Smooth muscle cell (in vitro differentiated cells): ENCODE results near the gene SLC25A17. TPM values are rescaled to one million over a fixed set of nuclear protein-coding genes. Genes with fewer than 3 reads are reported as not detected.

Source experiments
- DNase-seq: peaks from one replicate; lab custom pipeline; 2025; ENCODE audit not compliant: unreplicated experiment; lab: John Stamatoyannopoulos, UW
- H2AFZ ChIP-seq: fragments of 200-600 bp; sonication (generic); 2 replicates; pipeline ENCODE4 v1.6.0; 2016; ENCODE audit warnings: antibody characterized with exemption, low read depth, mild to moderate bottlenecking
- H3F3A ChIP-seq: fragments of 200-600 bp; sonication (generic); 2 replicates; pipeline ENCODE4 v1.6.0; 2017; ENCODE audit warnings: antibody characterized with exemption, low read depth
- H3K27ac ChIP-seq: fragments of 200-600 bp; sonication (generic); 2 replicates; pipeline ENCODE4 v1.5.1; 2016; ENCODE audit warnings: low read depth, mild to moderate bottlenecking
- H3K27me3 ChIP-seq: fragments of 200-600 bp; sonication (generic); 2 replicates; pipeline ENCODE4 v1.6.1; 2016; ENCODE audit warnings: low read depth, mild to moderate bottlenecking
- H3K36me3 ChIP-seq: fragments of 200-600 bp; sonication (generic); 2 replicates; pipeline ENCODE4 v1.5.1; 2016; ENCODE audit warnings: low read depth
- H3K4me1 ChIP-seq: fragments of 200-600 bp; sonication (generic); 2 replicates; pipeline ENCODE4 v1.5.1; 2016; ENCODE audit warnings: low read depth
- H3K4me2 ChIP-seq: fragments of 200-600 bp; sonication (generic); 2 replicates; pipeline ENCODE4 v1.6.0; 2016; ENCODE audit warnings: mild to moderate bottlenecking
- H3K4me3 ChIP-seq: fragments of 200-600 bp; sonication (generic); 2 replicates; pipeline ENCODE4 v1.5.1; 2016; ENCODE audit warnings: mild to moderate bottlenecking
- H3K79me2 ChIP-seq: fragments of 200-600 bp; sonication (generic); 2 replicates; pipeline ENCODE4 v1.6.0; 2016; ENCODE audit warnings: low read depth, mild to moderate bottlenecking
- H3K9ac ChIP-seq: fragments of 200-600 bp; sonication (generic); 2 replicates; pipeline ENCODE4 v1.6.0; 2016; ENCODE audit warnings: low read depth
- H3K9me3 ChIP-seq: fragments of 200-600 bp; sonication (generic); replicated peaks from 2 replicates; pipeline ENCODE4 v1.5.1; 2016; ENCODE audit warnings: low read depth
- H4K20me1 ChIP-seq: fragments of 200-600 bp; sonication (generic); 2 replicates; pipeline ENCODE4 v1.6.0; 2016; ENCODE audit warnings: low read depth
- WGBS: methylation state at CpG from one replicate; pipeline ENCODE4 v1.1.7; 2016; ENCODE audit warnings: low lambda C conversion rate; 5-methylcytosine and 5-hydroxymethylcytosine counted together
- polyA plus RNA-seq: library from polyadenylated mRNA; unstranded; fragments of >200 nt; fragmentation: Nextera tagmentation; extraction: Ambion mirVana; gene quantifications from 2 replicates; pipeline ENCODE4 v1.2.1, GENCODE V29; 2016
- total RNA-seq: library from RNA; depleted of rRNA; stranded (reverse); fragments of >200 nt; gene quantifications from 2 replicates; pipeline ENCODE4 v1.2.3, GENCODE V29; 2014
- TF ChIP-seq, protein P1 (sequence below): fragments of 200-600 bp; sonication (generic); IDR thresholded peaks from 2 replicates; pipeline ENCODE4 v1.5.1; 2017; ENCODE audit warnings: borderline replicate concordance, mild to moderate bottlenecking, antibody characterized with exemption; ENCODE audit not compliant: insufficient read depth, poor library complexity, severe bottlenecking

Gene SLC25A17
- total and polyA plus RNA-seq, 2 experiments from 2014 or later = 28.9 to 31.5 TPM

DNA sequence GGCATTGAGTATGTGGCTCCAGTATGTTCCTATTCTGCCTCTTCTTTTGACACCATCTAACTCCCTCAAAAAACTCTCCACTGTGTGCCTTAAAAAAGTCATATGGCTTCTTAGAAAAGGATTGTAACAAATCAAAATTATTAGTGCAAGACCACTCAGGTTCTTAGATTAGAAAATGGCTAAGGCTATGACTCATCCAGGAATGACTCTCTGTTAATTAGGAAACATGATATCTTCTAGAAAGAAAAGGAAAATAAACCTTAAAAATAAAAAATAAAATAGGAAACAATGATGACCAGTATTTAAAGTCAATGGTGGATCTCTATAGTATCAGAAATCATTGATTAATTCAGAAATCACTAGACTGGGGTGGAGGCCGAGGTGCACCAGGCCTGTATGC is 21.7 kb downstream of the SLC25A17 start:
- Histone ChIP-seq H2AFZ (no peak overlapping the region), H3K79me2 (peaks cover 10% of the 10 kb centered on the region), H3K4me2 (no peak overlapping the region), H3K4me3 (no peak overlapping the region), H3K9me3 (no peaks in the 10 kb centered on the region), H3F3A (no peaks in the 10 kb centered on the region), H3K9ac (no peak overlapping the region), H3K27ac (no peak overlapping the region), H4K20me1 (no peaks in the 10 kb centered on the region), H3K4me1 (no peaks in the 10 kb centered on the region), H3K27me3 (no peaks in the 10 kb centered on the region), H3K36me3 (peaks cover 5% of the 10 kb centered on the region)
- WGBS = 95% methylated on average over 1 of the region's 1 CpG
- TF ChIP-seq, protein P1, sequence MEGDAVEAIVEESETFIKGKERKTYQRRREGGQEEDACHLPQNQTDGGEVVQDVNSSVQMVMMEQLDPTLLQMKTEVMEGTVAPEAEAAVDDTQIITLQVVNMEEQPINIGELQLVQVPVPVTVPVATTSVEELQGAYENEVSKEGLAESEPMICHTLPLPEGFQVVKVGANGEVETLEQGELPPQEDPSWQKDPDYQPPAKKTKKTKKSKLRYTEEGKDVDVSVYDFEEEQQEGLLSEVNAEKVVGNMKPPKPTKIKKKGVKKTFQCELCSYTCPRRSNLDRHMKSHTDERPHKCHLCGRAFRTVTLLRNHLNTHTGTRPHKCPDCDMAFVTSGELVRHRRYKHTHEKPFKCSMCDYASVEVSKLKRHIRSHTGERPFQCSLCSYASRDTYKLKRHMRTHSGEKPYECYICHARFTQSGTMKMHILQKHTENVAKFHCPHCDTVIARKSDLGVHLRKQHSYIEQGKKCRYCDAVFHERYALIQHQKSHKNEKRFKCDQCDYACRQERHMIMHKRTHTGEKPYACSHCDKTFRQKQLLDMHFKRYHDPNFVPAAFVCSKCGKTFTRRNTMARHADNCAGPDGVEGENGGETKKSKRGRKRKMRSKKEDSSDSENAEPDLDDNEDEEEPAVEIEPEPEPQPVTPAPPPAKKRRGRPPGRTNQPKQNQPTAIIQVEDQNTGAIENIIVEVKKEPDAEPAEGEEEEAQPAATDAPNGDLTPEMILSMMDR = no peak
- no peak for DNase-seq

DNA sequence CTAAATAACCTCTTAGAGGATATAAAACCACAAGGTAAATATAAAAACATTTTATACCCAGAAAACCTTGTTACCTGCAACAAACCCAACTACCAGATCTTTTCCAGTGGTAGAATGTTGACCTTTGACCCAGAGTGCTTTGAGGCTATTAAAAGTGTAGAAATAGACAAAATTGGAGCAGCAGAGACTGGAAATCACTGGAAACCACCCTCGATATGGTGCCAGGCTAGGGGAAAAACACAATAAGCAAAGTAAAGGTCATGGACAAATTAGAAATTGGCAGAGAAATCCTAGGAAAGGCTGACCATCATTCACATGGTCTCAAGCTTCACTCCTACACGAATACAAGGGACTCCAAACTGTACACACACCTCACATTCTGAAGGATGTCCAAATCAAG is 26.7 kb downstream of the SLC25A17 start:
- TF ChIP-seq, protein P1 = no peak
- H3K27me3 ChIP-seq = no peaks in the 10 kb centered on the region
- H3K9ac ChIP-seq = no peak overlapping the region
- no peaks in the 10 kb centered on the region for H3K9me3 ChIP-seq
- no peak for DNase-seq
- no peaks in the 10 kb centered on the region for H3F3A ChIP-seq
- H3K4me2 ChIP-seq = no peak overlapping the region
- no peak overlapping the region for H2AFZ ChIP-seq
- WGBS = 94% methylated on average over 2 of the region's 2 CpGs
- H3K79me2 ChIP-seq = peaks cover 3% of the 10 kb centered on the region
- no peak overlapping the region for H3K27ac ChIP-seq
- no peaks in the 10 kb centered on the region for H4K20me1 ChIP-seq
- no peaks in the 10 kb centered on the region for H3K4me1 ChIP-seq
- no peak overlapping the region for H3K4me3 ChIP-seq
- H3K36me3 ChIP-seq = peaks cover 5% of the 10 kb centered on the region

DNA sequence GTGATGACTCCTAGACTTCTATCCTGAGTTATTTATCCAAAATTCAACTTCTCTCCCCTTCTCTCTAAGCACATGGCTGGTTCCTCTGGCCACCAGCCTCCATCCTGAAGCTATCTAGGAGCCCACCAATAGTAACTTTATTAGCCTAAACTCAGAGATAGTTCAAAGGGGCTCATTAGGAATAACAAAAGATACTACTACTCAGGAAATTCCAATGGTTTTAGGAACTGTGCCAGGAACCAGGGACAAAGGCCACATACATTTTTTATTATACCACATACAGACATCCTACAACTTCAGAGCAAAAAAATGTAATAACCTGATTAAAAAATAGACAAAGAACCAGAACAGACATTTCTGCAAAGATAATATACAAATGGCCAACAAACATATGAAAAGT is 27.9 kb downstream of the SLC25A17 start:
- no peaks in the 10 kb centered on the region for H3K4me1 ChIP-seq
- H3K27ac ChIP-seq = no peak overlapping the region
- no peaks in the 10 kb centered on the region for H3K9me3 ChIP-seq
- DNase-seq = no peak
- no peak overlapping the region for H2AFZ ChIP-seq
- H3K27me3 ChIP-seq = no peaks in the 10 kb centered on the region
- H3K79me2 ChIP-seq = peaks cover 3% of the 10 kb centered on the region
- H3K36me3 ChIP-seq = peaks cover 5% of the 10 kb centered on the region
- no peak overlapping the region for H3K9ac ChIP-seq
- H3K4me3 ChIP-seq = no peak overlapping the region
- no peaks in the 10 kb centered on the region for H4K20me1 ChIP-seq
- TF ChIP-seq, protein P1 = no peak
- no peaks in the 10 kb centered on the region for H3F3A ChIP-seq
- no peak overlapping the region for H3K4me2 ChIP-seq

DNA sequence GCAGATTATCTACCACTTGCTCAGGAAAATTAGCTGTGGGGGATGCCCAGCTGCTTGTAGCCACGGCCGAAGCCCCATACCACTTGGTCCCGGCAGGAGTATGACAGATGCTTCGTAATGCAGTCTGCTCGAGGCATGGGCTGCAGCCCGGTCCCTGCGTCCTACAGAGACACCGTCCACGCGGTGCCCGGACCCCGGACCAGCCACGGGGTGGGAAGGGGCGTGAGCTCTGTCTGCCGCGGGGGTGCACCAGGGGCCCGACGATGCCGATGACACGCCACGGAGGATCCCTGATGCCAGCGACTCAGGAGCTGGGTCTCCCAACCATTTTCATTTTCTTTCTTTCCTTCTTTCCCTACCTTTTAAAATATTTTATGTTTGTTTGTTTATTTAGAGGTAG is 30.0 kb downstream of the SLC25A17 start:
- Histone ChIP-seq H3K9me3 (no peaks in the 10 kb centered on the region), H3K4me2 (no peak overlapping the region), H3K4me3 (no peak overlapping the region), H3K9ac (no peak overlapping the region), H3K4me1 (no peaks in the 10 kb centered on the region), H3K27me3 (no peaks in the 10 kb centered on the region), H3K27ac (no peak overlapping the region), H3K36me3 (peaks cover 5% of the 10 kb centered on the region), H4K20me1 (no peaks in the 10 kb centered on the region), H3K79me2 (peaks cover 3% of the 10 kb centered on the region), H3F3A (no peaks in the 10 kb centered on the region), H2AFZ (no peak overlapping the region)
- 98% methylated on average over 22 of the region's 22 CpGs for WGBS
- TF ChIP-seq, protein P1 = no peak
- DNase-seq = no peak
